ENCODE results near the gene BEND7.

DNA sequence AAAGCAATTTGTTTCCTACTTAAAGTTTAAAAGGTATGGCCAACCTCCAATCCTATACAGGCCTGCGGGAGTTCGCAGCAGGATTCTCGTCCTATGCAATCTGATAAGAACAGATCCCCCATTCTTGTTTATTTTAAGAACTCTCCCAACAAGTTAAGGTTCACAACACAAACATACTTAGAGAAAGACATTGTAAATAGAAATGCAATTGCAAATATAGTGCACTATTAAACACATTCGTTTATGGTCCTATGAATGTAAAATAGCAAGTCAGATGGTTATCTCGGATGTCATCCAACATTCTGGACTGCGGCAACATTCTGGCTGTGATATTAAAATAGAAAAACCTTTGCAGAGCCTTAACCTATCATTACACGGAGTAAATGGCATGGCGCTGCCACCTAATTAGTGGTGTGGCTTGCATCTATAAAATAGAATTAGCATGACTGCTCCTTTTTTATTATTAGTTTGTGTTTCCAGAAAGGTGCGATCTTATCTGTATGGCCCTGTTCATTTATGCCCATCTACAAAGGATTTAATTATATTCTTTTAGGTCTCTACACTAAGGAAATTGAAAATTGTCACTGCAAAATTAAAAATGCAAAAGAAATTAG lies 37.0 kb downstream of the BEND7 start:
- TF ChIP-seq ZNF232 (CRISPR knock-in tag; IDR thresholded peaks at IDR 0.05): no peak
- TF ChIP-seq, protein P1, sequence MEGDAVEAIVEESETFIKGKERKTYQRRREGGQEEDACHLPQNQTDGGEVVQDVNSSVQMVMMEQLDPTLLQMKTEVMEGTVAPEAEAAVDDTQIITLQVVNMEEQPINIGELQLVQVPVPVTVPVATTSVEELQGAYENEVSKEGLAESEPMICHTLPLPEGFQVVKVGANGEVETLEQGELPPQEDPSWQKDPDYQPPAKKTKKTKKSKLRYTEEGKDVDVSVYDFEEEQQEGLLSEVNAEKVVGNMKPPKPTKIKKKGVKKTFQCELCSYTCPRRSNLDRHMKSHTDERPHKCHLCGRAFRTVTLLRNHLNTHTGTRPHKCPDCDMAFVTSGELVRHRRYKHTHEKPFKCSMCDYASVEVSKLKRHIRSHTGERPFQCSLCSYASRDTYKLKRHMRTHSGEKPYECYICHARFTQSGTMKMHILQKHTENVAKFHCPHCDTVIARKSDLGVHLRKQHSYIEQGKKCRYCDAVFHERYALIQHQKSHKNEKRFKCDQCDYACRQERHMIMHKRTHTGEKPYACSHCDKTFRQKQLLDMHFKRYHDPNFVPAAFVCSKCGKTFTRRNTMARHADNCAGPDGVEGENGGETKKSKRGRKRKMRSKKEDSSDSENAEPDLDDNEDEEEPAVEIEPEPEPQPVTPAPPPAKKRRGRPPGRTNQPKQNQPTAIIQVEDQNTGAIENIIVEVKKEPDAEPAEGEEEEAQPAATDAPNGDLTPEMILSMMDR (IDR thresholded peaks at IDR 0.05): no peak
- TF ChIP-seq, protein P2, sequence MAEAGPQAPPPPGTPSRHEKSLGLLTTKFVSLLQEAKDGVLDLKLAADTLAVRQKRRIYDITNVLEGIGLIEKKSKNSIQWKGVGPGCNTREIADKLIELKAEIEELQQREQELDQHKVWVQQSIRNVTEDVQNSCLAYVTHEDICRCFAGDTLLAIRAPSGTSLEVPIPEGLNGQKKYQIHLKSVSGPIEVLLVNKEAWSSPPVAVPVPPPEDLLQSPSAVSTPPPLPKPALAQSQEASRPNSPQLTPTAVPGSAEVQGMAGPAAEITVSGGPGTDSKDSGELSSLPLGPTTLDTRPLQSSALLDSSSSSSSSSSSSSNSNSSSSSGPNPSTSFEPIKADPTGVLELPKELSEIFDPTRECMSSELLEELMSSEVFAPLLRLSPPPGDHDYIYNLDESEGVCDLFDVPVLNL (CRISPR knock-in tag; IDR thresholded peaks at IDR 0.05; ENCODE audit: borderline replicate concordance, low read depth): no peak
- no peak for TF ChIP-seq TCF7 (CRISPR knock-in tag; IDR thresholded peaks at IDR 0.05; ENCODE audit: low read depth)
- TF ChIP-seq NR1H2 (CRISPR knock-in tag; IDR thresholded peaks at IDR 0.05): no peak

All from WTC11 (cell line).